Activated naive CD4-positive, alpha-beta T cell treated with anti-CD3 and anti-CD28 coated beads, Interleukin-2, amount 50 U/mL, for 24 hours (primary cell): ENCODE data around the gene ZNF615.
A peak's percentile ranks its signal among the peaks of the same experiment; 100 is the strongest.
"Not testable (repeated sequence)": the region's sequence is repeated elsewhere in the genome, so short reads cannot be mapped to it uniquely, and the experiment has no call there.

ENCODE experiments used
- H3K27ac Mint-ChIP-seq: one replicate; pipeline ENCODE4 v1.8.0; 2021; ENCODE audit warnings: mild to moderate bottlenecking, mixed read lengths
- H3K27me3 Mint-ChIP-seq: one replicate; pipeline ENCODE4 v1.8.0; 2021; ENCODE audit warnings: mixed read lengths
- H3K36me3 Mint-ChIP-seq: one replicate; pipeline ENCODE4 v1.8.0; 2021; ENCODE audit warnings: mixed read lengths
- H3K4me1 Mint-ChIP-seq: one replicate; pipeline ENCODE4 v1.8.0; 2021; ENCODE audit warnings: mixed read lengths
- H3K4me3 Mint-ChIP-seq: one replicate; pipeline ENCODE4 v1.8.0; 2021; ENCODE audit warnings: mild to moderate bottlenecking, mixed read lengths
- H3K9me3 Mint-ChIP-seq: one replicate; pipeline ENCODE4 v1.8.0; 2021; ENCODE audit warnings: mixed read lengths

ZNF615 gene

DNA sequence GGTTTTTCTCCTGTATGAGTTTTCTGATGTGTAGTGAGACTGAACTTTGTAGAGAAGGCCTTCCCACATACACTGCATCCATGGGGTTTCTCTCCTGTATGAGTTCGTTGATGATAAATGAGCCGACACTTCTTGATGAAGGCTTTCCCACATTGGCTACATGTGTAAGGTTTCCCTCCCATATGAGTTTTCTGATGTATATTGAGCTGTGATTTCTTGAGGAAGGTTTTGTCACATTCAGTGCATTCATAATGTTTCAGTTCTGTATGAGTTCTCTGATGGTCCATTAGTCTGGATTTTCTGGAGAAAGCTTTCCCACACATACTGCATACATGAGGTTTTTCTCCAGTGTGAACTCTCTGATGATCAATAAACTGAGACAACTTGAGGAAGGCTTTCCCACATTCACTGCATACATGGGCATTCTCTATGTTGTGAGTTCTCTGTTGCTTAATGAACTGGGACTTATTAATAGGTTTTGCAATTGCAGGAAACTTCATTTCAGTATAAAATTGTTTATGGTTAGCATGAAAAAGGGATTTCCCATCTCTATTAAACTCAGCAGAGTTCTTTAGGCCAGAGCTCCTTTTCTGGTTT is 13.9 kb downstream of the ZNF615 start:
- H3K36me3 Mint-ChIP-seq, result peaks cover 61% of the 10 kb centered on the region

DNA sequence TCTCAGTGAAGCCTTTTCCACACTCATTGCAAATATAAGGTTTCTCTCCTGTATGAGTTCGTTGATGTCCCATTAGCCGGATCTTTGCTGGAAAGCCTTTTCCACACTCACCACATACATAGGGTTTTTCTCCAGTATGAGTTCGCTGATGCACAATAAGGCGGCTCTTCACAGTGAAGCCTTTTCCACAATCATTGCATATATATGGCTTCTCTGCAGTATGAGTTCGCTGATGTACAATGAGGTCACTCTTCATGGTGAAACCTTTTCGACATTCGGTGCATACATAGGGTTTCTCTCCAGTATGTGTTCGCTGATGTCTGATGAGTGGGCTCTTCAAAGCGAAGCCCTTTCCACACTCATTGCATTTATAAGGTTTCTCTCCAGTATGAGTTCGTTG is 14.6 kb downstream of the ZNF615 start:
- H3K27ac Mint-ChIP-seq, result no peak overlapping the region
- no peaks in the 10 kb centered on the region for H3K27me3 Mint-ChIP-seq
- peaks cover 62% of the 10 kb centered on the region for H3K36me3 Mint-ChIP-seq
- H3K4me1 Mint-ChIP-seq, result peaks cover 3% of the 10 kb centered on the region
- no peak overlapping the region for H3K4me3 Mint-ChIP-seq
- H3K9me3 Mint-ChIP-seq, result peaks cover 22% of the 10 kb centered on the region

More for the DNA sequence above, 13.9 kb downstream of the ZNF615 start:
- H3K4me1 Mint-ChIP-seq, result no peaks in the 10 kb centered on the region
- peaks cover 16% of the 10 kb centered on the region for H3K9me3 Mint-ChIP-seq
- H3K27me3 Mint-ChIP-seq, result no peaks in the 10 kb centered on the region
- no peak overlapping the region for H3K4me3 Mint-ChIP-seq
- no peak overlapping the region for H3K27ac Mint-ChIP-seq

DNA sequence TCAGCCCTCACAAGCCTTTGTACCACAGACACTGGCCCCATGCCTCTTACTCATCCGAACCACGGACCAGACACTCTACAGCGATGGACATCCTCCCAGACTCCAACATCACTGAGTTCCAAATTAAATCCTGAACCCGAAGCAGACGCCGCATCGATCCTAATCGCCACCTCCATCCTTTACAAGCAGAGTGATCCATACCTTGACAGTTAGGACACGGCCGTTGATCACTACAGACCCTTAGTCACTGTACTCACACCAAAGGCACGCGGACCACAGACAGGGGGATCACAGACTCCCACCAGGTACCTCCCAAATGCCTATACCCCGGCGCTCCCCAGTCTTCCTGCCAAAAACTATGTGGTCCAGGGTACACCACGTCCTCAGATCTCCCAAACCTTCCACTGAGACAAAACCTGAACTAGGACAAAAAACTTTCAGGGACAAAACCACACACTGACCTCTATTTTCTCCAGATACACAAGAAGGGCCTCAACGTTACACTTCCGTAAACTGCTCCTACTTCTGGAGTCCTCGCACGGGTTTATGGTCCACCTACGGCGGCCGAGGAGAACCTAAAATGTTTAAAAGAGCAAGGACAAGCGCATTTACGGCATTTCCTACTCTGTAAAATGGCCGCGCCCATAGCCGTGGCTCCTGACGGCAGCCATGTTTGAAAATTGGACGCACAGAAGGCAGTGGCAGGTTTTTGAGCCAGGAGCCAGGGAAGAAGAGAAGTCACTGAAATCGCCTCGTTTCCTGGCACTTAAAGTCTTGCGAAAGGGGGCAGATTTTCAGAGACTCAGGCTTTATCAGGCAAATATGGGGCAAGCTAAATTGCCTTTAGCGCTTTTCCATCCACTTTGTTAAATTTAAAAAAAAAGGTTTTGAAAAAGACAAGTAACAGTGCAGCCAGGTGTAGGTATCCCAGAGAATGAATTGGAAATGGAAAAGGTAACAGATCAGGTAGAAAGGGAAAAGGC is 21.4 kb downstream of the ZNF615 start, which contains the start of gene ZNF350:
TSS of gene ZNF350 (minus strand) at position 532 of the 983 bp plus-strand sequence. CDS start 12,480 bp downstream, outside the sequence.
- peaks cover 47% of the 10 kb centered on the region for H3K36me3 Mint-ChIP-seq
- peaks cover 26% of the 10 kb centered on the region for H3K9me3 Mint-ChIP-seq
- H3K27ac Mint-ChIP-seq, result peak within 1 kb of the TSS; percentile 97
- H3K4me1 Mint-ChIP-seq, result peaks cover 24% of the 10 kb centered on the region
- H3K4me3 Mint-ChIP-seq, result peak within 1 kb of the TSS; percentile 98
- no peaks in the 10 kb centered on the region for H3K27me3 Mint-ChIP-seq

DNA sequence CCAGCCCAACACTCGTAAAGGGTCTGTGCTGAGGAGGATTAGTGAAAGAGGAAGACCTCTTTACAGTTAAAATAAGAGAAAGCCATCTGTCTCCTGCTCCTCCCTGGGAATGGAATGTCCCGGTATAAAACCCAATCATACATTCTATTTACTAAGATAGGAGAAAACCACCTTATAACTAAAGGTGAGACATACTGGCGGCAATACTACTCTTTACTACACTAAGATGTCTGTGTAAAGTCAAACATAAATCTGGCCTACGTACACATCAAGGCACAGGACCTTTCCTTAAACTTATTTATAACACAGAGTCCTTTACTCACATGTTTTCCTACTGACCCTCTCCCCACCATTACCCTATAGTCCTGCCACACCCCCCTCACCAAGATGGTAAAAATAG is 24.6 kb downstream of the ZNF615 start:
- Mint-ChIP-seq H3K27me3 (no peaks in the 10 kb centered on the region), H3K4me1 (peaks cover 24% of the 10 kb centered on the region), H3K9me3 (peaks cover 26% of the 10 kb centered on the region), H3K4me3 (no peak overlapping the region), H3K36me3 (peaks cover 61% of the 10 kb centered on the region), H3K27ac (no peak overlapping the region)

DNA sequence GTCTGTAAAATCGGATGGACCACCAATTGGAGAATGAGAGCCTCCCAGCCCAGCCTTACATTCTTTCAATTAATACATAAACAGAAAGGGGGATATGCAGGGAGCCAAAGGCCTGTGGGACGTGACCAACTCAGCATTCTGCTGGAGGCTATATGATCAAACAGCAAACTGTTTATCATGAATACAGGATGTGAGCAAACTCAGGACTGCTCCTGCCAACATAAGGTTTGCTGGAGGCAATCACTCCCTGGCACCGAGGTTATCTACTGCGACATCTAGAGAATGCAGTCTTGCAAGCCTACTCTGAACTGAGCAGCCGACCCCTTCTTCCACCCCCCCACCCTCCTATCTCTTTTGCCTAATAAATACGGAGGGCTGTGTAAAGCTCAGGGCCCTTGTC is 27.1 kb downstream of the ZNF615 start:
- not testable (repeated sequence) for H3K27ac Mint-ChIP-seq, H3K27me3 Mint-ChIP-seq, H3K4me3 Mint-ChIP-seq
- H3K4me1 Mint-ChIP-seq, result peaks cover 14% of the 10 kb centered on the region
- peaks cover 67% of the 10 kb centered on the region for H3K36me3 Mint-ChIP-seq
- H3K9me3 Mint-ChIP-seq, result peaks cover 12% of the 10 kb centered on the region

DNA sequence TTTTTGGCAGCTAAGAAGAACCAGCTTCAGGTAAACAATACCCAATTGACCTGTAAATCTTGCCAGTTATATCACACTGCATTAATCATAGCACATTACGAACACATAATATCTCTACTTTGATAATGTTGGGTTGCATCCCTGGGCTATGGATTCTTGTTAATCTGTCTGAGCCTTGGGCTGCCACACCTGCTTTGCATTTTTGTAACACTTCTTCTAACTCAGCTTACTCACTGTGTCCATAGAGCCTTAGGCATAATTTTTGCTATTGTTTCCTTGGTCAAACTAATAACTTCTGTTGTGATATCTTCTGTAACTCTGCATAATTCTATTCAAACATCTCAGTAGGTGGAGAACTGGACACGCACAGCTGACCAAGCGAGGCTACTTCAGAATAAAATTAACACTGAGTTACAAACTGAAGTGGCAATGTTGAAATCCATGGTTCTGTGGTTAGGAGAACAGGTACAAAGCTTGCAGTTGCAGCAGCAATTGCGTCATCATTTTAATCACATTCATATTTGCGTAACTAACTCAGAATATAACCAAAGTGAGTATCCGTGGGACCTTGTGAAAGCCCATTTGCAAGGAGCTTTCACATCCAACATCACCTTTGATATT is 27.8 kb downstream of the ZNF615 start:
- no peak overlapping the region for H3K27ac Mint-ChIP-seq
- peaks cover 66% of the 10 kb centered on the region for H3K36me3 Mint-ChIP-seq
- no peaks in the 10 kb centered on the region for H3K27me3 Mint-ChIP-seq
- no peak overlapping the region for H3K4me3 Mint-ChIP-seq
- peaks cover 12% of the 10 kb centered on the region for H3K9me3 Mint-ChIP-seq
- H3K4me1 Mint-ChIP-seq, result peaks cover 11% of the 10 kb centered on the region

DNA sequence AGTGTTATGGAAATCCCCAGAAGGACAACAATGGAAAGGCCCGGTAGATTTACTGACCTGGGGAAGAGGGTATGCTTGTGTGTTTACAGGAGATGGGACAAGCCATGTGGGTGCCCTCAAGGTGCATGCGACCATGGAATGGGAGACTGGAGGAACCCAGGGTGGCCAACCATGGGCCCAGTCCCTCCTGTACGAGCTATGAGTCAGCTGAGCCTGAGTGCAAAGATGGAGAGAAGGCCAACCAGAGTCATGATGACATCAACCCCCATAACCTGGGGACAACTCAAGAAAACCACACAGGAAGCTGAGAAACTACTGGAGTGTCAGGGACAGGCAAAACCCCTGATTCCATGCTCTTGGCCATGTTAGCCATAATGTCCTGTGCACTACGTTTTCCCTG is 29.1 kb downstream of the ZNF615 start:
- Mint-ChIP-seq H3K4me1 (peaks cover 8% of the 10 kb centered on the region), H3K36me3 (peaks cover 72% of the 10 kb centered on the region), H3K27ac (no peak overlapping the region), H3K27me3 (no peaks in the 10 kb centered on the region), H3K9me3 (peaks cover 12% of the 10 kb centered on the region), H3K4me3 (no peak overlapping the region)

DNA sequence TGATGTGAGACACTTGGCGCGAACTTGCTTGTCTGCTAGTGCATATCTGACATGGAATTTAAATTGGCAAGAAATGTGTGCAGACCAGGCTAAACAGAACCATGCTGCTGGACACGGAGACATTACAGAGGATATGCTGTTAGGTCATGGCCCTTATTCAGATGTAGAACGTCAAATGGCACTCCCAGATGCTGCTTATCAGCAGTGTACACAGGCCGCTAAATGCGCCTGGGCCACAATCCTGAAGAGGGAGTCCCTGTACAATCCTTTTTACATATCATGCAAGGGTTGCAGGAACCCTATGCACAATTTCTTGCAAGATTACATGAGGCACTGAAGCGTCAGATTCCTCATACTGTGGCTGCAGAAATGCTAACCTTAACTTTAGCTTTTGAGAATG is 30.7 kb downstream of the ZNF615 start:
- no peak overlapping the region for H3K4me3 Mint-ChIP-seq
- H3K9me3 Mint-ChIP-seq, result peaks cover 12% of the 10 kb centered on the region
- H3K27me3 Mint-ChIP-seq, result no peaks in the 10 kb centered on the region
- H3K4me1 Mint-ChIP-seq, result peaks cover 3% of the 10 kb centered on the region
- H3K36me3 Mint-ChIP-seq, result peaks cover 72% of the 10 kb centered on the region
- no peak overlapping the region for H3K27ac Mint-ChIP-seq

DNA sequence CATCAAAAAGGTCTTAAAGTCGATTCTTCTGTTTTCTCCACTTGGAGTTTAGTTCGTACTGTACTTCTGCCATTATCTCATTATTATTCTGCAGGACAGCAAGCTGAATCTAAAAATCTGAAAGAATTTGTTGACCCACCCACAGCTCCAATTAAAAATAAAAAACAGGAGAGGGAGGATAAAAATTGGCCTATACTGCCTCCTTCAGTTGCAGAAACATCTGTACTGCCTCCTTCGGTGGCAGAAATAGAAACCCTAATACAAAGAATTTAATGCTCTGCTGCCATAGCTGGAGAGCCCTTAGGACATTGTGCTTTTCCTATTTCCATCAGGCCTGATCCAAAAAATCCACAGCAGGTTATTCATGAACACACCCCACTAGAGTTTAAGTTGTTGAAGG is 31.2 kb downstream of the ZNF615 start:
- Mint-ChIP-seq H3K27ac (no peak overlapping the region), H3K36me3 (peaks cover 76% of the 10 kb centered on the region), H3K4me1 (peaks cover 3% of the 10 kb centered on the region), H3K27me3 (no peaks in the 10 kb centered on the region), H3K9me3 (peaks cover 12% of the 10 kb centered on the region), H3K4me3 (no peak overlapping the region)

DNA sequence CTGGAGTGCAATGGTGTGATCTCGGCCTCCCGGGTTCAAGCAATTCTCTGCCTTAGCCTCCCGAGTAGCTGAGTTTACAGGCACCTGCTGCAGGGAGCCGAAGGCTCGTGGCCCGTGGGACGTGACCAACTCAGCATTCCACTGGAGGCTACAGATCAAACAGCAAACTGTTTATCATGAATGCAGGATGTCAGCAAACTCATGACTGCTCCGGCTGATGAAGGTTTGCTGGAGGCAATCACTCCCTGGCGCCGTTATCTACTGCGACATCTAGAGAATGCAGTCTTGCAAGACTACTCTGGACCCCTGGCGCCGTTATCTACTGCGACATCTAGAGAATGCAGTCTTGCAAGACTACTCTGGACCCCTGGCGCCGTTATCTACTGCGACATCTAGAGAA is 32.2 kb downstream of the ZNF615 start:
- H3K27ac Mint-ChIP-seq, H3K27me3 Mint-ChIP-seq, H3K9me3 Mint-ChIP-seq, H3K4me1 Mint-ChIP-seq, H3K4me3 Mint-ChIP-seq: not testable (repeated sequence)
- peaks cover 80% of the 10 kb centered on the region for H3K36me3 Mint-ChIP-seq

DNA sequence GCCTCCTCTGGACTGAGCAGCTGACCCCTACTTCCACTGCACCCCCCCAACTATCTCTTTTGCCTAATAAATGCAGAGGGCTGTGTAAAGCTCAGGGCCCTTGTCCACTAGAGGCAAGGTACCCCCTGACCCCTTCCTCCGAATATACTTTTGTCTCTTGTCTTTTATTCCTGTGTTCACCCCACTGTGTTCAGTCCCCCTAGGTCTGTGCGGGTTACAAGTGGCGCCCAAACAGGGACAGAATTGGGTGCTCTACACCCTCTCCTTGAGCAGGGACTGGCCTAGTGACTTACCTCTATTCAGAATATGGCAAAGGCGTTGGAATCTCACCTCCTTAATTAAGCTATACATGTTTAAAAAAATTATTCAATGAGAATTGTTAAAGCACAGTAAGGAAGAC is 36.4 kb downstream of the ZNF615 start:
- H3K36me3 Mint-ChIP-seq, result peaks cover 76% of the 10 kb centered on the region
- peaks cover 10% of the 10 kb centered on the region for H3K9me3 Mint-ChIP-seq
- no peaks in the 10 kb centered on the region for H3K4me1 Mint-ChIP-seq
- H3K27ac Mint-ChIP-seq, result no peak overlapping the region
- H3K27me3 Mint-ChIP-seq, result no peaks in the 10 kb centered on the region
- no peak overlapping the region for H3K4me3 Mint-ChIP-seq

DNA sequence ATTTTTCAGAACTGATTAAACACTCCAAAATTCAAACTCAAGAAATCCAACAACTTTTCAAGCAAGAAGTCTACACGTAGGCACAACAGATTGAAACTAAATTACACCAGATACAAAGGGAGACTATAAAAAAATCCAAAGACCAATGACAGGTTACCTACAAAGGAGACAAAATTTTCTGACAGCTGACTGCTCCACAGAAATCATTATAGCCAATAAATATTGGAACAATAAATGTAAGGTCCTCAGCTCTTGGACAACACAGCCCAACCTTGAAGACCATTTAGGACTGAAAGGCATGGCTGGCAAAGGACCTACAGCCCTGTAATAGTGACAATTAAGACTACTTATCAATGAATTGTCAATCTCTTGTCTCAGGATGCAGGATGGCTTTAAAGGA is 37.3 kb downstream of the ZNF615 start:
- H3K27me3 Mint-ChIP-seq, result no peaks in the 10 kb centered on the region
- no peak overlapping the region for H3K27ac Mint-ChIP-seq
- H3K36me3 Mint-ChIP-seq, result peaks cover 74% of the 10 kb centered on the region
- no peaks in the 10 kb centered on the region for H3K4me1 Mint-ChIP-seq
- peaks cover 10% of the 10 kb centered on the region for H3K9me3 Mint-ChIP-seq
- H3K4me3 Mint-ChIP-seq, result no peak overlapping the region

DNA sequence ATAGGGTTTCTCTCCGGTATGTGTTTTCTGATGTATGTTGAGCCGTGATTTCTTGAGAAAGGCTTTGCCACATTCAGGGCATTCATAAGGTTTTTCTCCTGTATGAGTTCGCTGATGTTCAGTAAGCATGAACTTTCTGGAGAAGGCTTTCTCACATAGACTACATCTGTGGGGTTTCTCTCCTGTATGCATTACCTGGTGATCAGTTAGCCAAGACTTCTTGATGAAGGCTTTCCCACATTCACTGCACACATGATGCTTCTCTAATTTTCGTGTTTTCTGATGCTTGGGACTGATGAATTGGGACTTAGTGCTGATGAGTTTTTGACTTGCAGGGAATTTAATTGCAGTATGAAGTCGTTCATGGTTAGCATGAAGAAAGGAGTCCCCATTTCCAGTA is 42.4 kb downstream of the ZNF615 start:
- Mint-ChIP-seq H3K4me1 (no peaks in the 10 kb centered on the region), H3K36me3 (peaks cover 66% of the 10 kb centered on the region), H3K4me3 (no peak overlapping the region), H3K27me3 (no peaks in the 10 kb centered on the region), H3K27ac (no peak overlapping the region), H3K9me3 (peaks cover 36% of the 10 kb centered on the region)

DNA sequence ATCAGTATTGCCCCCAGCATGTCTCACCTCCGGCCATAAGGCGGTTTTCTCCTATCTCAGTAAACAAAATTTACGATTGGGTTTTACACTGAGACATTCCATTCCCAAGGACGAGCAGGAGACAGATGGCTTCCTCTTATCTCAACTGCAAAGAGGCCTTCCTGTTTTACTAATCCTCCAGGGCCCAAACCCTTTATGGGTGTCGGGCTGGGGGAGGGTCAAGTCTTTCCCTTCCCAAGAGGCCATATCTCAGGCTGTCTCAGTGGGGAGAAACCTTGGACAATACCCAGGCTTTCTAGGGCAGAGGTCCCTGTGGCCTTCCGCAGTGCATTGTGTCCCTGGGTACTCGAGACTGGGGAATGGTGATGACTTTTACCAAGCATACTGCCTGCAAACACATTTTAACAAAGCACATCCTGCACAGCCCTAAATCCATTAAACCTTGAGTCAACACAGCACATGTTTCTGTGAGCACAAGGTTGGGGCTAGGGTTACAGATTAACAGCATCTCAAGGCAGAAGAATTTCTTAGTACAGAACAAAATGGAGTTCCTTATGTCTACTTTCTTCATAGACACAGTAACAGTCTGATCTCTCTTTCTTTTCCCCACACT is 47.3 kb downstream of the ZNF615 start:
- H3K4me1 Mint-ChIP-seq, H3K4me3 Mint-ChIP-seq, H3K27ac Mint-ChIP-seq, H3K27me3 Mint-ChIP-seq: not testable (repeated sequence)
- Mint-ChIP-seq H3K9me3 (peaks cover 49% of the 10 kb centered on the region), H3K36me3 (peaks cover 53% of the 10 kb centered on the region)

DNA sequence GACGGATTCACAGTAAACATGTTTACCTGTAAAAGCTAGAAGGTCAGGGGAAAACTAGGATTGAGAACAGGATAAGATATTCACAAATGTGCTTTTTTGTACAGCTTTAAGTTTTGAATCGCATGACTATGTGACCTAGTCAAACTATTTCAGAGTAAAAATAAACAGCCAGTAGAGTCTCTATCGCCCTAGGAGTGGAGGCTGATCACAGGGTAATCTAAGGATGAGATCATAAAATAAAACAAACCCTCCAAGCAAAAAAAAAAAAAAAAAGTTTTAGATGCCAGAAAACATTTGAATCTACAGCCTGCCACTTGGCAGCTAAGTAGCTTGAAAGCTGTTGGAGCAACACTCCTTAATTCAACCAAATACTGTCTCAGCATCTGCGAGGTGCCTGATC is 48.2 kb downstream of the ZNF615 start:
- H3K36me3 Mint-ChIP-seq, result peaks cover 48% of the 10 kb centered on the region
- H3K4me1 Mint-ChIP-seq, result no peaks in the 10 kb centered on the region
- H3K27me3 Mint-ChIP-seq, result no peaks in the 10 kb centered on the region
- no peak overlapping the region for H3K27ac Mint-ChIP-seq
- H3K4me3 Mint-ChIP-seq, result no peak overlapping the region
- peaks cover 44% of the 10 kb centered on the region for H3K9me3 Mint-ChIP-seq
